Measurements from ENCODE around the gene RIN3. TPM values are rescaled to one million over a fixed set of nuclear protein-coding genes. Genes with fewer than 3 reads are reported as not detected.

RIN3 gene
- total and polyA plus RNA-seq, 10 of the 15 experiments (the other 5 are each of a cell fraction or from before 2014, with no cell fraction given): 0.91 to 23.3 (median 6.3) TPM

DNA sequence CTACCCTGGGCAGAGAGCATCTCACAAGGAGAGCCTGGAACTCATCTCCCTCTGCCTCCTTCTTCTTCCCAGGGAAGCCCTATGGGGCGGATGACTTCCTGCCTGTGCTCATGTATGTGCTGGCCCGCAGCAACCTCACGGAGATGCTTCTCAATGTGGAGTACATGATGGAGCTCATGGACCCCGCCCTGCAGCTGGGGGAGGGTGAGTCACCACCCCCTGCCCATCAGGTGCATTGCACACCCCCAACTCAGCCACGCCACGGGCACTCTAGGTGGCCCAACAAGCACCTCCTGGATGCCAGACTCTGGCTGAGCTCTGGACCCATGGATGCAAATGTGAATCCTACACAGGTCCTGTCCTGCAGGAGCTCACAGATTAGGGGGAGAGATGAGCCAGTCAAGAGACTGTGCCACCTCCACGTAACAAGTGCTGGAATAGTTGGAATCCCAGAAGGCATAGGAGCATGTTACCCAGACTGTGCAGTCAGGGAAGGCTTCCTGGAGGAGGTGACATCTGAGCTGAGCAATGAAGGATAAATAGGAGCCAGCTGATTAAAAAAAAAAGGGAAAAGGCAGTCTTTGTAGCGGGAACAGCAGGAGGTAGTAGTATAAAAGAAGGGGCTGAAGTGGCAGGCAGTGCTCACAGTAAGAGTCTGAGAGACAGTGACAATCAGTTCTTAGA lies 163.0 kb downstream of the RIN3 start:
- H3K27me3 ChIP-seq (replicated peaks in 1 of 2; ENCODE audit: control insufficient read depth in 2 of 2, insufficient read depth in 2 of 2, low read length in 1 of 2): no peaks in the 10 kb centered on the region
- TF ChIP-seq SMARCA5 (IDR thresholded peaks at IDR 0.05) (peak; percentile 37; the same call in 1 of the 2 replicates), MTA3 (IDR thresholded peaks at IDR 0.05; ENCODE audit: borderline replicate concordance, low read length) (no peak), POLR2AphosphoS5 (IDR thresholded peaks at IDR 0.05; ENCODE audit: low read length) (peak; percentile 35; the same call in 1 of the 2 replicates)
- in situ Hi-C loops (cut with MboI) (loop anchor here (25.0 kb wide), 1 partner anchor 539 kb away; no protein-coding TSS in a partner anchor), intact Hi-C loops (cut with micrococcal nuclease; ENCODE audit: unreplicated experiment) (loop anchor here (1.0 kb wide), 4 partner anchors 25 to 418 kb away; no protein-coding TSS in a partner anchor)
- BruUV-seq (replicated peaks): TSS peak; percentile 94
- DNase-seq (ENCODE audit: low read depth, low spot score) (no peak), ATAC-seq (peak; percentile 7), FAIRE-seq (no peak)
- H3K4me3 ChIP-seq: peak overlapping the region; percentile 39; the same call in 1 of the 2 replicates
- no peaks in the 10 kb centered on the region for H4K20me1 ChIP-seq (ENCODE audit: control insufficient read depth, insufficient read depth)
- H3K4me2 ChIP-seq (ENCODE audit: control insufficient read depth, insufficient read depth): peak overlapping the region; percentile 90
- POLR2A ChIA-PET: interaction anchor here (0.6 to 2.9 kb wide), 14 partner anchors 8 to 636 kb away, joined by 3 to 21 read pairs (median 4); partner anchors contain the start of gene TRIP11
- no peaks in the 10 kb centered on the region for H3K79me2 ChIP-seq (ENCODE audit: control insufficient read depth, insufficient read depth, low read length)
- no peaks in the 10 kb centered on the region; the same call in 2 of the 3 replicates for H3K9me3 ChIP-seq (replicated peaks; ENCODE audit: control insufficient read depth, insufficient read depth, low read length)
- SMC1A ChIA-PET (ENCODE audit: uncharacterized antibody, unreplicated experiment): interaction anchor here (0.8 to 4.3 kb wide), 17 partner anchors 8 to 122 kb away, joined by 3 to 58 read pairs (median 5); no protein-coding TSS in a partner anchor
- H2AFZ ChIP-seq (ENCODE audit: control insufficient read depth, low read depth, low read length): no peak overlapping the region
- RAD21 ChIA-PET (ENCODE audit: unreplicated experiment): interaction anchor here (0.7 to 5.3 kb wide), 25 partner anchors 8 to 418 kb away, joined by 3 to 67 read pairs (median 5); no protein-coding TSS in a partner anchor
- H3K9ac ChIP-seq (ENCODE audit: control insufficient read depth, insufficient read depth, low read length): peak overlapping the region; percentile 43
- peaks cover 0 to 13% of the 10 kb centered on the region in 2 experiments; a peak in 2 of 4 replicates for H3K36me3 ChIP-seq (ENCODE audit: control insufficient read depth in 2 of 2, insufficient read depth in 2 of 2, low read length in 1 of 2)
- peaks cover 42% of the 10 kb centered on the region for H3K4me1 ChIP-seq (ENCODE audit: control insufficient read depth, insufficient read depth, low read length)
- CTCF ChIA-PET: interaction anchor here (0.7 to 1.7 kb wide), 15 partner anchors 8 to 215 kb away, joined by 3 to 11 read pairs (median 5); no protein-coding TSS in a partner anchor
- peak overlapping the region; percentile 74 for H3K27ac ChIP-seq (ENCODE audit: control insufficient read depth, insufficient read depth)
- WGBS (ENCODE audit: insufficient coverage, insufficient replicate concordance, low lambda C conversion rate, missing lambda C conversion rate): 49% methylated on average over 8 of the region's 8 CpGs
